Stimulated activated CD8-positive, alpha-beta memory T cell treated with anti-CD3 and anti-CD28 coated beads, Interleukin-15, amount 100 ng/mL, for 1 hour (primary cell): ENCODE data around the gene KCTD10.
A peak's percentile ranks its signal among the peaks of the same experiment; 100 is the strongest.
"Not testable (repeated sequence)": the region's sequence is repeated elsewhere in the genome, so short reads cannot be mapped to it uniquely, and the experiment has no call there.

ENCODE experiments used
- DNase-seq: peaks from one replicate; pipeline ENCODE4 v3.0.0-alpha.2; 2020; ENCODE audit warnings: low read depth

The KCTD10 gene

GRCh38 chr12:109448272-109448671 is 28.8 kb downstream of the KCTD10 start:
- DNase-seq, result no peak

DNA sequence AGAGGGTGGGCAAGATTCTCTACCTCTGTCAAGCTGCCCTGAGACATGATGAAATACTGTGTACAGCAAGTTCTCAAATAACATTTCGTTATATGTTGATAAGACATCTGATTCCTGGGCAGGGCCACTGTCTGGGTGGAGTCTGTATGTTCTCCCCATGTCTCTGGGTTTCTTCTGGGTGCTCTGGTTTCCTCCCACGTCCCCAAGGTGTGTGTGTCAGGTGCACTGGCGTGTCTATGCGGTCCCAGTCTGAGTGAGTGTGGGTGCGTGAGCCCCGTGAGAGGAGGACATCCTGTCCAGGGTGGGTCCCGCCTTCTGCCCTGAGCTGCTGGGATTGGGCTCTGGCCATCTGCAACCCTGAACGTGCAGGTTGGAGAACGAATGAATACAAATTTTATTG is 29.6 kb downstream of the KCTD10 start:
- no peak for DNase-seq

- DNase-seq, result no peak
These were observed 30.2 kb downstream of the KCTD10 start for GRCh38 chr12:109446869-109447268.

- DNase-seq, result no peak
These were observed 31.9 kb downstream of the KCTD10 start for GRCh38 chr12:109445191-109445609.

DNA sequence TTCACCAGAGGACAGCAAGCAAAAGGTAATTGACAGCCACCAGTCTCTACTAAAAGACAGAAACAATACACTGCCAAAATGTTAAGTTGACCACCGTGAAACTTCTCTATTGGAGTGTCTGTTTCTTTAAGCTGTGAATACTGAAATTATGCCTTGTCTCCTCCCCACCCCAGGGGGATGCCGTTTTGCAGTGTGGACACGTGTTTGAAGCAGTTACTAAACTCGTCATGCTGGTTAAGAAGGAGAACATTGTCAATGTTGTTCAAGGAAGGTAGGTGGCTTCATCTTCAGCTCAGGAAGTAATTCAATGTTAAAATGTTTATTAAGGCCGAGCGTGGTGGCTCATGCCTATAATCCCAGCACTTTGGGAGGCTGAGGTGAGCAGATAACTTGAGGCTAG is 32.8 kb downstream of the KCTD10 start:
- no peak for DNase-seq

- DNase-seq, result no peak
These were observed 33.3 kb downstream of the KCTD10 start for GRCh38 chr12:109443794-109444193.

GRCh38 chr12:109440851-109441490 is 36.1 kb downstream of the KCTD10 start:
- no peak for DNase-seq

GRCh38 chr12:109439951-109440350 is 37.1 kb downstream of the KCTD10 start:
- DNase-seq, result not testable (repeated sequence)

DNA sequence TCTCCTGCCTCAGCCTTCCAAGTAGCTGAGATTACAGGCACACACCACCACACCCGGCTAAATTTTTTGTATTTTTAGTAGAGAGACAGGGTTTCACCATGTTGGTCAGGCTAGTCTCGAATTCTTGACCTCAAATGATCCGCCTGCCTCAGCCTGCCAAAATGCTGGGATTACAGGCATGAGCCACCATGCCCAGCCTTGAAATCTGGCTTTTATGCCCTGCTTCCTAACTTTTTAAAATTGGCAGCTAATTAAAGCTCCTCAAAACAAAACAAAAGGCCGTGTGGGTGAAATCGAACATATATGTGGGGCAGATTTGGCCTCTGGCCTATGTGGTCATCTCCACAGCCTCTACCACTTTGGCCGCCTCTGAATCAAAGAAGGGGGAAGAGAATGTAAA is 37.9 kb downstream of the KCTD10 start:
- no peak for DNase-seq

- no peak for DNase-seq
These were observed 40.9 kb downstream of the KCTD10 start for GRCh38 chr12:109436188-109436560.

GRCh38 chr12:109435428-109436187 is 41.5 kb downstream of the KCTD10 start:
- no peak for DNase-seq

DNA sequence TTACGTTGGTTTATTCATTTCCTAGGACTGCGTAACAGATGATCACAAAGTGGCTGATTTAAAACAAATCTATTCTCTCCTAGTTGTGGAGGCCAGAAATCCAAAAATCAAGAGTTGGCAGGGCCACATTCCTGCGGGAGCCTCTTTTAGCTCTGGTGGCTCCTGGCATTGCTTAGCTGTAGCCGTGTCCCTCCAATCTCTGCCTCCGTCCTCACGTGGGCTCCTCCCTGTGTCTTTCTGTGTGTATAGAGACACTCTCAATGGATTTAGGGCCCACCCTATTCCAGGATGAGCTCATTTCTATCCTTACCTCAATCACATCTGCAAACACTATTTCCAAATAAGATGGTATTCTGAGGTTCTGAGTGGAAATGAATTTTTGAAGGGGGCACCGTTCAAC is 42.5 kb downstream of the KCTD10 start:
- no peak for DNase-seq

DNA sequence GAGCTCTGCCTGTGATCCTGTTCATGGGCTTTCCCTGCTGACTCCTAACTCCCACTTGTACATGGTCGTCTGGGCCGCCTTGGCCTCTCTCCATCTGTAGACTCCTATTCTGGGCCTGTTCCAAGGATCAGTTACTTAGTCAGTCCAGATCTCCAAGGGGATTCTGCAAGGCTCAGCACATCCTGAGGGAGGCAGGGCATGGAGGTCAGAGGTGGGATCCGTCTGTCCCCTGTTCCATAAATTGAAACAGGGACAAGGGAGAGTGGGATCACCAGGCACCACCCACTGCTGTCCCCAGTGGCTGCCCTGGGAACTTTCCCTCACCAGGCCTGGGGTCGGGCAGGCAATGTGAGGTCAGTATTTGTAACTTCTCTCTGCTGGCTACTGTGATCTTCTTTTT is 43.5 kb downstream of the KCTD10 start:
- no peak for DNase-seq

GRCh38 chr12:109432842-109433304 is 44.2 kb downstream of the KCTD10 start:
- DNase-seq, result peak; percentile 58

DNA sequence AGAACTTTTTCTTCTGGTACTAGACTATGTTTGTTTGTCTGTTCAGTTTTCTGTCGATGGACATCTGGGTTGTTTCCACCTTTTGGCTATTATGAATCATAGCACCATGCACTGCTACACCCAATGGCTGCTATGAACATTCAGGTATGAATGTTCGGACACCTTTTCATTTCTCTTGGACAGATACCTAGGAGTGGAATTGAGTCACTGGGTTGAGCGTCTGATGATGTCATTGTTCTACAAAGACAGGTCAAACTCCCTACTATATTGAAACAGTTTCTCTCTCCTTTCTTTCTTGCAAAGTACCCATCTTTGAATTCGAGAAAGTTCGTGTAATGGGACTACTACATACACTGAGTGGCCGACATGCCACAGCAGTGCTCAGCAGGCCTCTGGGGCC is 44.7 kb downstream of the KCTD10 start:
- no peak for DNase-seq

GRCh38 chr12:109430244-109430643 is 46.9 kb downstream of the KCTD10 start:
- no peak for DNase-seq

- DNase-seq, result not testable (repeated sequence)
These were observed 48.3 kb downstream of the KCTD10 start for GRCh38 chr12:109428804-109429203.

DNA sequence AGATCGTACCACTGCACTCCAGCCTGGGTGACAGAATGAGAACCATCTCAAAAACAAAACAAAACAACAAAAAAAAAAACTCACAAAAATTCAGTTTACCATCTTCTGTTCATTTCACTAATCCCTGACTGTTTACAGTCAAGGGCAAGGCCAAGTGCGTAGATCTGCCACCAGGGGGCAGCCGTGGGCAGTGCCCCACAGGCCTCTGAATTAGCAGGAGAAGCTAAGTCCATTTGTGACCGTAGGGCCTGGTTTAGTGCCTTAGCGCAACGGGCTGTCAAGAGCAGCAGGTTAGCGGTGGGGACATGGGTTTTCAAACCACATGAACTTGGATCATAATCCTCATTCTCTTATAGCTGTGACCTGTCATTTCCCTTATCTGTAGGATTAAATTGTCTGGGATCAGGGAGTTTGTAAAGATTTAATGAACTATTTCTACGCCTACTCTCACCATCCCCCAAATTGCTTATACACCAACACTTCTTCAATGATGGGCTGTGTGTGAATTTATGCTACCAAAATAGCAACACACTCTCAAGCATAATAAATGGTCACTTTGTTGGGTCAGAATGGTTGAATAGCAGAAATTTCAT is 49.0 kb downstream of the KCTD10 start:
- DNase-seq, result peak; percentile 52

- no peak for DNase-seq
These were observed 53.7 kb downstream of the KCTD10 start for GRCh38 chr12:109423392-109423791.

DNA sequence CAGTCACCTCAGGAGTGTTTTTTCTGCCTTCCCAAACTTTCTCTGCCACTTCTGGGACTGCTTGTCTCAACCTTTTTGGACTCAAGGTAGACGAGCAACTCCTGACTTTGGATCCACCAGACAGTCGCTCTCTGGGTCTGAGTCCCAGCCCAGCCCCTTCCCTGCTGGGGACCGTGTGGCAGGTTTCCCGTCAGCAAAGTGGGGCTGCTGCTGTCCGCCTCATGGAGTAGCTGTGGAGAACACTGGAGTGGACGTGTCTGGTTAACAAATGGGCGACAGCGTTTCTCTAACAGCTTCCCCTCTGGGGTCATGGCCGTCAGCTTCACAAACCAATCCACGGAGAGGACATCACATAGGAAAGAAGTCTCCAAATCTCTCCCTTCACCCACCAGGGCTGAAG is 54.8 kb downstream of the KCTD10 start:
- no peak for DNase-seq

DNA sequence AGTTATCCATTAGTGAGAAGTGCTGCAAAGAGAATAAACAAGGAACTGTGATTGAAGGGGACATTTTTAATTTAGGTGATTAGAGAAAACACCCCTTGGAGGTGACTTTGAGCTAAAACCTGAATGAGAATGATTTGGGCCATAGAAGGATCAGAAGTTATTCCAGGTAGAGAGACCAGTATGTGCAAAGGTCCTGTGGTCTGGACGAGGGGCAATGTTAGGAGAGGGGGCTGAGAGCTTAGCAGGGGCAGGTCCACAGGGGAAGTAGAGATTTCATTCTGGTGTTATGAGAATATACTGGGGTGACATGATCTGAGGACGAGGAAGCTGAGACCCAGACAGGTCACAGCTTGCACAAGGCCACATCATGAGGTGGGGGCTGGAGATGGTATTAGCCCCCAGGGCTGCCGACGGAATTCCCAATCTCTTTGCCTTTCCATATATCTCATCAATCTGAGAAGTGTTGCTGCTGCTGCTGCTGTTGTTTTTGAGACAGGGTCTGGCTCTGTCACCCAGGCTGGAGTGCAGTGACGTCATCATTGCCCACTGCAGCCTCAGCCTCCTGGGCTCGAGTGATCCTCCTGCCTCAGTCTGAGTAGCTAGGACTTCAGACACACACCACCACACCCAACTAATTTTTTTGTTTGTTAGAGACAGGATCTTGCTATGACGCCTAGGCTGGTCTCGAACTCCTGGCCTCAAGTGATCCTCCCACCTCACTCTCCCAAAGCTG is 55.6 kb downstream of the KCTD10 start:
- no peak for DNase-seq

DNA sequence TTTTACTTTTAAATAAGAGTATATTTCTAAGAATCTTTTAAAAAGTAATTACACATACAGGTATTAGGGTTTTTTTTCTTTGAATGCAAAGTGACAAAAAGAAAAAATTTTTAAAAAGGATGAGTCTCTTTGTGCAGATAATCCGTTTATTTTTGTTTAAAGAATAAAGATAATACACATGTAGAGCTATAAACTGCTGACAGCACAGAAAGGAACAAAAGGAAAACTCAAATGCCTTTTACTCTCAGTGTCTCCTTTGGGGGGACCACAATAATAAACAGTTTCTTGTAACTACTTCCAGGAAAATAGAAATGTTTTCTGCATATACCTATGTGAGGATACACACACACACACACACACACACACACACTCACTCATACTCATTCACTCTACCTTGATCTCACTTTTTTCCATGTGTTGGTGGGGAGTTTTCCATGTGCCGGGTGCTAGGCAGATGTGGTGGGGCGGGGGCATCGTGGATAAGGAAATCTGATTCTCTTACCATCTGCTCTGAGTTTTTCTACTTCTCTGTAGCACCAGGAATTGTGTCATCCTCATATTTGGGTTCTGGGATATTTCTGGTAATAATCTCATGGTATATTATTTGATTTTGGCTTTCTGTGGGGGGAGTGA is 58.1 kb downstream of the KCTD10 start:
- no peak for DNase-seq
